Esophagus muscularis mucosa (tissue), 4 donors: Measurements from ENCODE around the gene NNT.
A peak's percentile ranks its signal among the peaks of the same experiment; 100 is the strongest.

ENCODE experiments used
- CTCF ChIP-seq, 3 experiments: fragments of 200-600 bp in 2 of 3; fragments of 450-650 bp in 1 of 3; sonication (generic) in 2 of 3; IDR thresholded peaks; one replicate each; pipeline ENCODE4 v1.5.1; 2017 to 2019; ENCODE audit warnings: antibody characterized with exemption in 3 of 3, mild to moderate bottlenecking in 2 of 3, moderate library complexity in 1 of 3
- EP300 ChIP-seq: sonication (generic); formaldehyde crosslinking; IDR thresholded peaks from one replicate; pipeline ENCODE4 v1.6.1; 2017; ENCODE audit warnings: antibody characterized with exemption
- POLR2A ChIP-seq: fragments of 450-650 bp; IDR thresholded peaks from one replicate; pipeline ENCODE4 v1.6.1; 2017; ENCODE audit warnings: antibody characterized with exemption, moderate library complexity, mild to moderate bottlenecking, low read depth
- POLR2AphosphoS5 ChIP-seq, 2 donors: sonication (generic); formaldehyde crosslinking; IDR thresholded peaks; one replicate each; pipeline ENCODE4 v1.6.1; 2017; ENCODE audit warnings: antibody characterized with exemption in 2 of 2

- TF ChIP-seq POLR2A: no peak
- TF ChIP-seq CTCF (IDR thresholded peaks at IDR 0.05): no peak
- peak in 1 of 2 donors; percentile 54 for TF ChIP-seq POLR2AphosphoS5 (IDR thresholded peaks at IDR 0.05)
- no peak for TF ChIP-seq EP300
Observed at GRCh38 chr5:43683884-43684471, 81.0 kb downstream of the NNT start.
